WTC11 (cell line): ENCODE results near the gene CALU. TPM values are rescaled to one million over a fixed set of nuclear protein-coding genes. Genes with fewer than 3 reads are reported as not detected.

Experiments used
- ATAC-seq: fragments of 200-7000 bp; cut with Tn5 transposase; 2 replicates; pipeline ENCODE4 v1.10.0; 2021; ENCODE audit warnings: mild to moderate bottlenecking, moderate library complexity
- CTCF ChIA-PET: fragments of 300-600 bp; sonication (Branson Sonifier 250); formaldehyde crosslinking; loops from one replicate; lab custom pipeline; 2021; ENCODE audit warnings: antibody characterized with exemption; lab: Charles Lee
- POLR2A ChIA-PET: fragments of 350-600 bp; sonication (Branson Sonifier 250); formaldehyde crosslinking; loops from one replicate; lab custom pipeline; 2021; ENCODE audit warnings: antibody characterized with exemption; lab: Charles Lee
- DNase-seq: peaks from one replicate; pipeline ENCODE4 v3.0.0; 2021; ENCODE audit warnings: low spot score
- H3K27ac Mint-ChIP-seq: 2 replicates; pipeline ENCODE4 v1.8.0; 2021; ENCODE audit warnings: mixed read lengths
- H3K27me3 Mint-ChIP-seq: 2 replicates; pipeline ENCODE4 v1.8.0; 2021; ENCODE audit warnings: low read depth, mild to moderate bottlenecking, moderate library complexity, mixed read lengths
- H3K36me3 Mint-ChIP-seq: 2 replicates; pipeline ENCODE4 v1.8.0; 2021; ENCODE audit warnings: mixed read lengths
- H3K4me1 Mint-ChIP-seq: 2 replicates; pipeline ENCODE4 v1.8.0; 2022; ENCODE audit warnings: mixed read lengths
- H3K4me3 Mint-ChIP-seq: 2 replicates; pipeline ENCODE4 v1.8.0; 2021; ENCODE audit warnings: mild to moderate bottlenecking, moderate library complexity, mixed read lengths
- H3K9me3 Mint-ChIP-seq: 2 replicates; pipeline ENCODE4 v1.8.0; 2021; ENCODE audit warnings: mixed read lengths
- ATF1 ChIP-seq: sonication (generic); formaldehyde crosslinking; IDR thresholded peaks from 2 replicates; pipeline ENCODE4 v1.8.1; 2023; ENCODE audit warnings: mild to moderate bottlenecking, moderate library complexity, missing genetic modification reagents
- ATF3 ChIP-seq: sonication (generic); formaldehyde crosslinking; conservative IDR thresholded peaks from 2 replicates; pipeline ENCODE4 v1.8.1; 2022; ENCODE audit warnings: mild to moderate bottlenecking, missing genetic modification reagents
- E2F4 ChIP-seq: sonication (generic); formaldehyde crosslinking; IDR thresholded peaks from 2 replicates; pipeline ENCODE4 v1.8.1; 2022; ENCODE audit warnings: low read depth, mild to moderate bottlenecking, moderate library complexity, missing genetic modification reagents, borderline replicate concordance
- ELF4 ChIP-seq: sonication (generic); formaldehyde crosslinking; IDR thresholded peaks from 2 replicates; pipeline ENCODE4 v1.8.1; 2022; ENCODE audit warnings: low read depth, mild to moderate bottlenecking, moderate library complexity, missing genetic modification reagents
- EMX1 ChIP-seq: fragments of 250-450 bp; sonication (Bioruptor Pico); IDR thresholded peaks from 2 replicates; pipeline ENCODE4 v1.8.0; 2021; ENCODE audit warnings: mild to moderate bottlenecking
- ESRRA ChIP-seq: sonication (generic); formaldehyde crosslinking; IDR thresholded peaks from 2 replicates; pipeline ENCODE4 v1.8.1; 2022; ENCODE audit warnings: mild to moderate bottlenecking, missing genetic modification reagents, borderline replicate concordance
- FOXP1 ChIP-seq: sonication (generic); formaldehyde crosslinking; IDR thresholded peaks from 2 replicates; pipeline ENCODE4 v1.8.0; 2022; ENCODE audit warnings: missing genetic modification reagents, mild to moderate bottlenecking, moderate library complexity, borderline replicate concordance
- GABPB1 ChIP-seq: sonication (generic); formaldehyde crosslinking; IDR thresholded peaks from 2 replicates; pipeline ENCODE4 v1.8.1; 2023; ENCODE audit warnings: mild to moderate bottlenecking, missing genetic modification reagents
- HMGA2 ChIP-seq: fragments of 250-450 bp; sonication (Bioruptor Pico); IDR thresholded peaks from 2 replicates; pipeline ENCODE4 v1.4.0; 2021; ENCODE audit warnings: mild to moderate bottlenecking, moderate library complexity
- JUN ChIP-seq: sonication (generic); formaldehyde crosslinking; IDR thresholded peaks from 2 replicates; pipeline ENCODE4 v1.8.0; 2023; ENCODE audit warnings: mild to moderate bottlenecking, missing genetic modification reagents
- NR1H2 ChIP-seq: sonication (generic); formaldehyde crosslinking; IDR thresholded peaks from 2 replicates; pipeline ENCODE4 v1.9.0; 2021; ENCODE audit warnings: mild to moderate bottlenecking, moderate library complexity, missing genetic modification reagents
- NR2C2 ChIP-seq: sonication (generic); formaldehyde crosslinking; IDR thresholded peaks from 2 replicates; pipeline ENCODE4 v1.8.0; 2022; ENCODE audit warnings: mild to moderate bottlenecking, missing genetic modification reagents
- PREB ChIP-seq: sonication (generic); formaldehyde crosslinking; IDR thresholded peaks from 2 replicates; pipeline ENCODE4 v1.8.1; 2022; ENCODE audit warnings: mild to moderate bottlenecking, missing genetic modification reagents, moderate library complexity, borderline replicate concordance
- RELA ChIP-seq: sonication (generic); formaldehyde crosslinking; IDR thresholded peaks from 2 replicates; pipeline ENCODE4 v1.8.1; 2022; ENCODE audit warnings: missing genetic modification reagents, mild to moderate bottlenecking, borderline replicate concordance
- RORB ChIP-seq: fragments of 250-450 bp; sonication (Bioruptor Pico); IDR thresholded peaks from 2 replicates; pipeline ENCODE4 v1.9.0; 2021; ENCODE audit warnings: mild to moderate bottlenecking
- SMAD3 ChIP-seq: sonication (generic); formaldehyde crosslinking; IDR thresholded peaks from 2 replicates; pipeline ENCODE4 v1.8.0; 2022; ENCODE audit warnings: missing genetic modification reagents, mild to moderate bottlenecking, borderline replicate concordance
- SMAD4 ChIP-seq: sonication (generic); formaldehyde crosslinking; IDR thresholded peaks from 2 replicates; pipeline ENCODE4 v1.8.0; 2022; ENCODE audit warnings: mild to moderate bottlenecking, missing genetic modification reagents
- SP1 ChIP-seq: sonication (generic); formaldehyde crosslinking; conservative IDR thresholded peaks from 2 replicates; pipeline ENCODE4 v1.8.1; 2022; ENCODE audit warnings: missing genetic modification reagents
- TCF7 ChIP-seq: sonication (generic); formaldehyde crosslinking; IDR thresholded peaks from 2 replicates; pipeline ENCODE4 v1.8.0; 2022; ENCODE audit warnings: mild to moderate bottlenecking, low read depth, missing genetic modification reagents, moderate library complexity
- ZNF232 ChIP-seq: sonication (generic); formaldehyde crosslinking; IDR thresholded peaks from 2 replicates; pipeline ENCODE4 v1.8.0; 2022; ENCODE audit warnings: mild to moderate bottlenecking, missing genetic modification reagents
- ZNF263 ChIP-seq: sonication (generic); formaldehyde crosslinking; IDR thresholded peaks from 2 replicates; pipeline ENCODE4 v1.8.1; 2022; ENCODE audit warnings: low read depth, mild to moderate bottlenecking, moderate library complexity, missing genetic modification reagents
- ZNF281 ChIP-seq: sonication (generic); formaldehyde crosslinking; IDR thresholded peaks from 2 replicates; pipeline ENCODE4 v1.8.0; 2023; ENCODE audit warnings: mild to moderate bottlenecking, missing genetic modification reagents
- ZNF317 ChIP-seq: sonication (generic); formaldehyde crosslinking; IDR thresholded peaks from 2 replicates; pipeline ENCODE4 v1.8.1; 2023; ENCODE audit warnings: low read depth, mild to moderate bottlenecking, moderate library complexity, missing genetic modification reagents, borderline replicate concordance
- total RNA-seq: library from RNA; stranded (reverse); gene quantifications from 3 replicates; pipeline ENCODE4 v1.2.3, GENCODE V29; 2021
- TF ChIP-seq, protein P1 (sequence below): sonication (generic); formaldehyde crosslinking; IDR thresholded peaks from 2 replicates; pipeline ENCODE4 v1.8.0; 2022; ENCODE audit warnings: mild to moderate bottlenecking, missing genetic modification reagents

The CALU gene
- total RNA-seq, 1 experiment from 2014 or later, result 150 TPM

DNA sequence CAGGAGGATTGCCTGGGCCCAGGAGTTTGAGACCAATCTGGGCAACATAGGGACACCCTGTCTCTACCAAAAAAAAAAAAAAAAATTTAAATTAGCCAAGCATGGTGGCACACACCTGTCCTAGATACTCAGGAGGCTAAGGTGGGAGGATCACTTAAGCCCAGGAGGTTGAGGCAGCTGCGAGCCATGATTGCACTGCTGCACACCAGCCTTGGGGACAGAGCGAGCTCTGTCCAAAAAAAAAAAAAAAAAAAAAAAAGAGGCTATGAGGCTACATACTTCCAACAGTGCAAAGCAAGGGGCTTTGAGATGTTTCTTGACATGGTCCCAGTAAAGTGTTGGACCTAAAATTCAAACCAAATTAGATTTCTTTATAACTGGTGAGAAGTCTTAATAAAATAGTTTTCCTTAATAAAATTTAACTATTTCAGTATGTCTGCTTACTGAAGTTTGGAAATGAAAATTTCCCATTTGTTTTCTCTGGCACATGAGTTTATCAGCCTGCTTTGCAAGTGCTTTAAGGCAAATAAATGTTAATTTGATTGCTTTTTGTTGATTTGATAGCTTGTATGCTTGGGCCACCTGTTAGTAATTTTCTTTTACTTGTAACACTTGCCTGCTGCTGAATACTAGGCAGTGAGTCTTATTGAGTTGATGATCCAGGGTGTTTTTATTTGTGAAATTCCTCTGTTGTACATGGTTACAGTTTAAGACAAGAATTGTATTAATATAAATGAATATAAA, 16.1 kb downstream of the CALU start (continued):
- no peak for TF ChIP-seq PREB (CRISPR knock-in tag)

GRCh38 chr7:128755819-128756476, 16.8 kb downstream of the CALU start:
- ATAC-seq (no peak), DNase-seq (no peak)
- H3K27me3 Mint-ChIP-seq, result no peaks in the 10 kb centered on the region
- peaks cover 56% of the 10 kb centered on the region for H3K36me3 Mint-ChIP-seq
- ChIA-PET CTCF (interaction anchor here (1.3 kb wide), 1 partner anchor 59 kb away, joined by 3 read pairs; no protein-coding TSS in a partner anchor), POLR2A (no interaction called here)
- H3K27ac Mint-ChIP-seq, result peak overlapping the region; percentile 55; the same call in 1 of the 2 replicates
- H3K4me1 Mint-ChIP-seq, result no peaks in the 10 kb centered on the region
- no peak for TF ChIP-seq ZNF281
- no peak for TF ChIP-seq ATF1
- TF ChIP-seq EMX1, result no peak
- TF ChIP-seq TCF7, result no peak
- no peak for TF ChIP-seq NR1H2 (CRISPR knock-in tag)
- no peak for TF ChIP-seq FOXP1 (CRISPR knock-in tag)
- no peak for TF ChIP-seq RORB (CRISPR knock-in tag)
- TF ChIP-seq HMGA2, result no peak
- no peak for TF ChIP-seq RELA (CRISPR knock-in tag)
- no peak for TF ChIP-seq ESRRA (CRISPR knock-in tag)
- TF ChIP-seq GABPB1, result no peak
- H3K9me3 Mint-ChIP-seq, result no peaks in the 10 kb centered on the region
- no peak overlapping the region for H3K4me3 Mint-ChIP-seq

DNA sequence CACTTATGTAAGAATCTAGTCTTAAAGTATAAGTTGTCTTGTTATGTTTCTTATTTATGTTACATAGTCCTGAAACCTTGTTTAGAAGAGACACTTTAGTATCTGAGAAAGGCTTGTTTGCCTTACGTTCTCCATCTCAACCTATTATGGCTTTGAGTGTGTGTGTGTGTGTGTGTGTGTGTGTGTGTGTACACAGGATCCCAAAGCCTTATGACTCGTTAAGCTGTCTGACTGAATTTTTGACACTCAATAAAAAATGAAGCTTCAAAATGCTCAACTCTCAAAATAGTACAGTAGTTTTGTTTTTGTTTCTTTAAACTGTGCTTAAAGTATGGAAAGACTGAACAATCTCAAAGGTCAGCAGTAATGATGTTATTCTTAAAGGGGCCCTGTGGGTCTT, 18.0 kb downstream of the CALU start:
- DNase-seq (no peak), ATAC-seq (no peak)
- Mint-ChIP-seq H3K27ac (no peak overlapping the region), H3K36me3 (peaks cover 65% of the 10 kb centered on the region), H3K4me1 (no peaks in the 10 kb centered on the region), H3K27me3 (no peaks in the 10 kb centered on the region), H3K4me3 (no peak overlapping the region), H3K9me3 (no peaks in the 10 kb centered on the region)
- POLR2A ChIA-PET, result no interaction called here
- CTCF ChIA-PET, result interaction anchor here (0.6 to 1.3 kb wide), 4 partner anchors 60 to 406 kb away, joined by 3 read pairs; partner anchors contain the start of gene ATP6V1F
- no peak for TF ChIP-seq JUN (CRISPR knock-in tag)
- TF ChIP-seq ZNF317 (CRISPR knock-in tag), result no peak
- TF ChIP-seq, protein P1, sequence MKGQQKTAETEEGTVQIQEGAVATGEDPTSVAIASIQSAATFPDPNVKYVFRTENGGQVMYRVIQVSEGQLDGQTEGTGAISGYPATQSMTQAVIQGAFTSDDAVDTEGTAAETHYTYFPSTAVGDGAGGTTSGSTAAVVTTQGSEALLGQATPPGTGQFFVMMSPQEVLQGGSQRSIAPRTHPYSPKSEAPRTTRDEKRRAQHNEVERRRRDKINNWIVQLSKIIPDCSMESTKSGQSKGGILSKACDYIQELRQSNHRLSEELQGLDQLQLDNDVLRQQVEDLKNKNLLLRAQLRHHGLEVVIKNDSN (CRISPR knock-in tag), result no peak
- no peak for TF ChIP-seq ATF3 (CRISPR knock-in tag)
- no peak for TF ChIP-seq ZNF232 (CRISPR knock-in tag)
- no peak for TF ChIP-seq NR2C2 (CRISPR knock-in tag)
- TF ChIP-seq SMAD3 (CRISPR knock-in tag), result no peak
- no peak for TF ChIP-seq SP1 (CRISPR knock-in tag)
- no peak for TF ChIP-seq ZNF263 (CRISPR knock-in tag)
- no peak for TF ChIP-seq SMAD4
- no peak for TF ChIP-seq E2F4 (CRISPR knock-in tag)
- no peak for TF ChIP-seq ELF4 (CRISPR knock-in tag)
